EH (cell line): ENCODE data around the gene AQP12A.

Experiments used
- DNase-seq: peaks from one replicate; pipeline ENCODE4 v3.0.0-alpha.2; 2015; ENCODE audit warnings: low read depth

The AQP12A gene

GRCh38 chr2:240708457-240708856 is 16.8 kb downstream of the AQP12A start:
- DNase-seq: no peak

GRCh38 chr2:240711296-240711695 is 19.6 kb downstream of the AQP12A start:
- no peak for DNase-seq

DNA sequence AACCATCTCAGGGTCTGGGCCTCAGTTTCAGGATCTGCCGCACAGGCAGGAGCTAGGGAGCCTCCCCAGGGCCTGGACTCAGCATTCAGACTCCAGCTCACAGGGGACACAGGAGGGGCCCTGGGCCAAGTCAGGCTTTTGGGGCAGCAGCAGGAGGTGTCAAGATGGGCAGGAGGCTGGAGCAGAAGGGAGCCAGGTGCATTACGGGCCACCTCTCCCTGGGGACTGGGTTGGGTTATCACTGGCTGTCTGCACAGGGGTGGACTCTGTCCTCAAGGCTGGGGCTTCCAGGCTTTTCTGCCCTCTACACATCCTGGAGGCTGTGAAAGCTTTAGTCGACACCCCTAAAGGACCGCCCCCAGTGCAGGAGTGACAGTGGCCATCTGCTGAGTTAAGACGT is 20.0 kb downstream of the AQP12A start:
- DNase-seq: no peak

GRCh38 chr2:240712121-240712520 is 20.5 kb downstream of the AQP12A start:
- DNase-seq: no peak

GRCh38 chr2:240713071-240713927 is 21.6 kb downstream of the AQP12A start:
- DNase-seq: no peak

DNA sequence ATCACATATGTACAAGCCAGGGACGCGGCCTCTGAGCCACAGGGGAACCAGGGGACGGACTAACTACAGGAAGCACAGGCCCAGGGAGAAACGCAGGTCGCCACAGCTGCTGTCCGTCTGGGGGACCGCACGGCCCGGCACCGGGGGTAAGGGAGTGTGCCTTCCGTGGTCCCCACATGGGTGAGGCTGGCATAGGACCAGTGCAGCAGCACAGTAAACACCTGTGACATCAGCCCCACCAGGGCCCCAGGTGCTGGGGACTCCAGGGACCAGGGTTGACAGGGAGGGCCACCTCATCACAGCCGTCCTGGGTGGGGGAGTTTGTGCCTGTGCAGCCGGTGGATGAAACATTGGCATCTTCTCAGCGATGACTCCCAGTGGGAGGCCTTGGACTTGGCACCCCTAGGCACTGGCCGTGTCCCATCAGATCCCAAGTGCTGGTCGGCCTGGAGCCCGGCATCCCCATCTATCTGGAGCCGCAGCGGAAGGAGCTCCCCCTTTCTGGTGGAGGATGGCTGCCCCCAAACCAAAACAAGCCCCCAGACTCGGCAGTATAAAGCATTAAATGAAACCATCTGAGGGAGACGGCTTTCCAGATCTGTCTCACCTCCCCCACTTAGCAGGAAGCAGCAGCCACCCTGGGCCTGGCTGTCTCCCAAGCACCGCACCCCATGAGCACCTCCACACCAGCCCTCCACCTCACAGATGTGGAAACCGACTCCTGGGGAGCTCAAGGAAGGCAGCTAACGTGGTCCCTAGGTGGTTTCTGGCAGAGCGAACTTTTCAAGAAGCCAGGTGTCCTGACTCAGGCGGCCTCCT is 22.5 kb downstream of the AQP12A start:
- DNase-seq: no peak

DNA sequence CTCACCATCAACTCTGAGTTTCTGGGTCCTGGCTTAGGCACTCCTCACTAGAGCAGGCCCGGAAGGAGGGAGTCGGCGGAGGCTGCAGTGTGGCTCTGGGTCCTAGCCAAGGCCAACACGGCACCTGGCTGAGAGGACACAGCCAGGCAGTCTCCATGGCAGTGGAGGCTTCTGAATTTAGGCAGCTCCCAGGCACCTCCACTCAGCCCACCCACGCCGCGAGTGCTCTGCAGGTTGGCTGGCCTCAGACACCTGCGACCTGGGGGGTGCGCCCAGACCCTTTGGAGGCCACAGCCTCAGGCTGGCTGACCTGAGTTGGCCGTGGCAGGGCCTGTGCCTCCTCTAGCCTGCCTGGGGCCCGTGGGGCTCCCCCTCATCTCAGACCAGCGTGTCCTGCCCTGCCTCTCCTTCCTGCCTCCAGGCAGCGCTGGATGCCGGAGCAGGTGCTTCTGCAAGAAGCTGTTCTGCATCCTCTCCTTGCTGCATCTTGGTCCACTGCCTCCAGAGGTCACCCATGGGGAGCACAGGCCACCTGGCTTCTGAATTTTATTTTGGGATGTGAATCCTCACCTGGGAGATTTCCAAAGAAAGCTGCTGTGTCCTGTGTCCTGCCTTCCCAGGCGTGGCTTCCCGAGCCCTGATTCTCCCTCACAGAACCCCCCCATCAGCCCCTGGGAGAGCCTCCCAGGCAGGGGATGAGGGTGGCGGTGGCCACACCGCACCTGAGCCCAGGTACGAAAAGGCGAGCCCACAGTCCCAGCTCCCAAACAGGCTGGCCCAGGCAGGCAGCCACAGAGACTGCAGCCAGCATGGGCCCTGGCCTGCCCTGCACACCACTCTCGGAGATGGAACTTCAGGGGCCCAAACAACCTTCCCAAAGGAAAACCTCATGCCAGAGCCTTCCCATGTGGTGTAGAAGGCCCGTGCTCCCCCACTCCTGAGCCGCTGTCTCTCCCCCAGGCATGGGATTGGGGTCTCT is 23.4 kb downstream of the AQP12A start:
- DNase-seq: no peak

- no peak for DNase-seq
These were observed 24.6 kb downstream of the AQP12A start for GRCh38 chr2:240716130-240716798.

DNA sequence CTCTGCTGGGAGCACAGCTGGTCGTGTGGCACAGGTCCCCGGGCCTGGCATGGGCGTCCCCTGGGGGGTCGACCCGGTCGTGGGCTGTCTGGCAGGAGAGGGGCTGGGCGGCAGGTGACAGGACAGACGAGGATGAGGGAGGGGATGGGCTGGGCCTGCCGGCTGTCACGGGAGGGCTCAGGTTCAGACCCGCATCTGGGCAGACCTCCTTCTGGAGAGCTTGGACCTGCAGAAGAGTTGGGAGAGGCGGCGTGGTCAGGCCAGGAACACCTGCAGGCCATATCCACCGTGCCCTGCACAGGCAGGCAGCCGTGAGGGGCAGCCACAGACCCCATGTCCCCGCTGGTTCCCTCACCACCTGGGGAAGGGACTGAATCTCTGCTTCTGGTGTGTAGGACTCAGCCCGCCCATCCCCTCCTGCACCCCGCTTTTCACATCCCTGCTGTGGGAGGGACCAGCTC is 25.5 kb downstream of the AQP12A start:
- DNase-seq: no peak

DNA sequence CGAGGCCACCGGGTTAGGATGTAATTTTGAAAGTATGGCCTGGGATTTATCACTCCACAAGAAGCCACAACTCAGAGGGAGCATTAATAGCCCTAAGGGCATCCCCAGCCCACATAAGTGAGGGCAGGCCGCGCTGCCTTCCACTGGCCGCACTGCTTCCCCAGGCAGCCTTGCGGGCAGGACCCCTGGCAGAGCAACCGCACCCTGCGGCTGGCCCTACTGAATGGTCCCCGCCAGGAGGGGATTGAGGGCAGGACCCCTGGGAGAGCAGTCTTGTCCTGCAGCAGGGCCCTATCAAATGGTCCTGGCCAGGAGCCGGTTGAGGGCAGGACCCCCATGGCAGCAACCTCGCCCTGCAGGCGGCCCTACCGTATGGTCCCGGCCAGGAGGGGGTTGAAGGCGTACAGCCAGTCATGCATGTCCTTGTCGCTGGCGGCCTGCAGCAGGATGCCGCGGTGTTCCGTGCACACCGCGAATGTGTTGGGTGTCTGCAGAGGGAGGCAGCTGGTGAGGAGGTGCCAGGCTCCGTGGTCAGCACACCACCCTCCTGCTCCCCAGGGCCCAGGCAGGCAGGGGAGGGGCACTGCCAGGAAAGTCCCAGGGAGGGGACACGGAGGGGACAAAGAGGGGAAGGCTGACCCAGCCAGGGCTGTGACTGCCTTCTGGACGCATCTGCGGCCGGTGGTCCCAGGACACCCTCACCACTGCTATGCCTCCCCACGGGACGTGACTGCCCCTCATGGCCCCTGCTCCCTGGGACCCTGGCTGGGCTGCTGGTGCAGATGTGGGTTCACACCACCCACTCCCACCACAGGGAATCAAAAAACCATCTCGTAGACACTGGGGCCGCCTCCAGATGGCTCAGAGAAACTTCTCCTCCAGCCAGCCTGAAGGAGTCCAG is 26.3 kb downstream of the AQP12A start:
- DNase-seq: no peak

- no peak for DNase-seq
These were observed 27.3 kb downstream of the AQP12A start for GRCh38 chr2:240718896-240719490.

DNA sequence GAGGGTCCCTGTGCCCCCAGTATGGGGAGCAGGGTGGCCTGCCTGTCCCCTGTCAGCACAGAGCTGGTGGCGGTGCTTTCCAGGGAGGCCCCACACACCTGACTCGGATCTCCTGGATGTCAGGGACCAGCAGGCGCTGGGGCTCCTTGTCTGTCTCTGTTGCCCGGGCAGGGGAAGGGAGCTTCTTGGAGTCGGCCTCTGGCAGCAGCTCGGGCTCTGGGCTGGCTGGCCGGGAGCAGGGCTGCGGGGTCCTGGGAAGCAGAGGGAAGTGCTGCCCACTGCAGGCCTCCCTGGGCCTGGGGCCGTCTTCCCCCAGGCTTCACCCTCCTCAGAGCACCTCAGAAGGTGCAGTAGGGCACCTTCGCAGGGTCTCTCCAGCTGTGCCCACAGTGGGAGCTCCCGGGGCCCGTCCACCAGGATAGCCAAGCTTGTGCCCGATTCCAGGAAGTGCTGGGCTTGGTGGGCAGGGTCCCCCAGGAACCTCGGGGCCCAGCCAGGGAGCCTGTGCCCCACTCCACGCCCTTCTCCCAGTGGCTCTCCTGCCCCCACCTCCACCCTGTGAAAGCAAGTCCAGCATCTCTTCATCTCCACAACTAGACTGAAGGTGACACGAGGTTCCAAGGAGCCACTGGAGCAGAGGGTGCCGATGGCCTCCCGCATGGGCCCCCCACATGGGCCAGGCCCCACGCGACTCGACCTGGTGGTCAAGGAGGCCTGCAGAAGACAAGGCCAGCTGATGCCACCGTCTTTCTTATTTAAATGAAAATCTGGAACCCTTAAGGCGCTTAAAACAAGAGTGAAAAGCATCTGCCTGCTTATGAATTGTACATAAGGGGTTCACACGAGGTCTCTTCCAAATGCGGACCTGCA is 28.2 kb downstream of the AQP12A start:
- DNase-seq: no peak

GRCh38 chr2:240720686-240721595 is 29.3 kb downstream of the AQP12A start:
- no peak for DNase-seq

DNA sequence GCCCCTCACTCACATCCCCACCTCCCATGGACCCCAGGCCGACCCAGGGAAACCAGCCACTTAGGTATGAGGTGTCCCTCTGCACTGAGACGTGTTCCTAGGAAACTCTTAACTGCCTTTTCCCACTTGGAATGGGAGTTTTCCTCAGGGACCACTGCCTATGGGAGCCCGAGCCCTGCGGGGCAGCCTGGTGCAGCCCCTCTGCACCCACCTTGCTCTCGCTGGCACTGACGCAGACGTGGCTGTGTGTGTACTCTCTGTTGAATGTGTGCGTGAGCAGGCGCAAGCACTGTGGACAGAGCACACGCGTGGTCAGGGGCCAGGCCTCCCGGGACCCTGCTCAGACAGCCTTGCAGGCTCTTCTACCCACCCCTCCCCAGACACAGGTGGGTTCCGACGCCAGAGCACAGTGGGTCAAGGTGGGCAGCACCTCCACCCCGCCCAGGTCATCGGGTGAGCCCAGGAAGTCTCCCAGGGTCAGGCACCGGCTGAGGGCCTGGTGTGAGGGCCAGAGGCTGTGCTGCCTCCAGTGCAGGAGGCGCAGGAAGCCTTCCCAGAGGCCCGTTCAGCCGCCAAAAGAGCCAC is 30.0 kb downstream of the AQP12A start:
- DNase-seq: no peak

- DNase-seq: no peak
These were observed 30.7 kb downstream of the AQP12A start for GRCh38 chr2:240722376-240722775.

GRCh38 chr2:240722796-240723735 is 31.4 kb downstream of the AQP12A start:
- DNase-seq: no peak
